Measurements from ENCODE around the gene OGDH.
"Not testable (repeated sequence)": the region's sequence is repeated elsewhere in the genome, so short reads cannot be mapped to it uniquely, and the experiment has no call there.

OGDH gene

DNA sequence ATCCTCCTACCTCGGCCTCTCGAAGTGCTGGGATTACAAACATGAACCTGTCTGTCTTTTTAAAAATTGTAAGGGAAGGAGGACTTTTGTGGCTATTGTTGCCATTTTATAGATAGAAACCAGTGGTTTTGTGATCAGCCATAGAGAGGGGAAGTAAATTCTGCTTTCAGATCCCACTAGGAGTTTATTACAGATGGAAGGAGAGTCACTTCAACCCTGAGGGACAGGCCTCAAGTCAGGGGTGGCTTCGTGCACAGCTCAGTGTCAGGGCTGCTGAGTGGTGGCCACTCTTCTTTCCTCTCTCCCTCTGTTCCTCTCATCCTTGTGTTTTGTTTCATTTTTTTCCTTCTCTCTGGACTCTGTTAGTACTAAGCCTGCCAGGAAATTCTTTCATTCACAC, 60.8 kb downstream of the OGDH start:
- no peak for DNase-seq (ENCODE audit: low read depth)

DNA sequence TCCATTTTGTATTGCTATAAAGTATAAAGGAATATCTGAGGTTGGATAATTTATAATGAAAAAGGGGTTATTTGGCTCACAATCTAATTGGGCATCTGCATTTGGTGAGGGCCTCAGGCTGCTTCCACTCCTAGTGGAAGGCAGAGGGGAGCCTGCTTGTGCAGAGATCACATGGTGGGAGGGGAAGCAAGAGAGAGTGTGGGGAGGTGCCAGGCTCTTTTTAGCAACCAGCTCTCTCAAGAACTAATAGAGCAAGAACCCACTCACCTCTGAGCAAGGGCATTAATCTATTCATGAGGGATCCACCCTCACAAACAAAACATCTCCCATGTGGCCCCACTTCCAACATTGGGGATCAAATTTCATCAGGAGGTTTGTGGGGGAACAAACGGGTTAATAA, 64.6 kb downstream of the OGDH start:
- no peak for DNase-seq (ENCODE audit: low read depth)

DNA sequence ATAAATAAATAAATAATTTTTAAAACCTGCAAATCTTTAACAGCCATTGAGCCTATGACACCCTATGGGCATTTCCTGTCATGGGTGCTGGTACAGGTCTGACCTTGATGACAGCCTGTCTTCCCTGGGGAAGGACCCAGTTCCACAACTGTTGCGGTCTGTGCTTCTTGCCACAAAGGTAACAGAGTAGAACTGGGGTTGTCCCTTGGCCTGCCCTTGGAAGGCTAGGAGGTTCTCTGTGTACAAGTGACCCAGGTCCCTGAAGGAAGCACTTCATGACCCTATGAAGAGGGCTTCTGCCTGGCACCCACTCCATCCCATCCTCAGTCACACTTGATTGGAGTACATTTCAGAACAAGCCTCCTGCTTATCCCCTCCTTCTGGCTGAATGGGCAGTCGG, 66.9 kb downstream of the OGDH start:
- no peak for DNase-seq (ENCODE audit: low read depth)

DNA sequence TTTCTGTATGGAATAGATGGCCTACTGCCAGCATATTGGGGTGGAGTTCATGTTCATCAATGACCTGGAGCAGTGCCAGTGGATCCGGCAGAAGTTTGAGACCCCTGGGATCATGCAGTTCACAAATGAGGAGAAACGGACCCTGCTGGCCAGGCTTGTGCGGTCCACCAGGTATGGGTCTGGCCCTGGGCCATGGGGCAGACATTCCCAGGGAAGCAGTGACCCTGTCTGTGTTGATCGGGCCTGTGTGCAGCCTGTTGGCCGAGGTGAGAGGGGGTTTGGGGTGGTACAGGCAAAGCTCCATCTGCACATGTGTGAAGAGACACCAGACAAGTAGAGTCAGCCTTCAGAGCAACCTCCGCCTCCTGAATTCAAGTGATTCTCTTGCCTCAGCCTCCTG, 67.3 kb downstream of the OGDH start:
- DNase-seq (ENCODE audit: low read depth), result no peak

DNA sequence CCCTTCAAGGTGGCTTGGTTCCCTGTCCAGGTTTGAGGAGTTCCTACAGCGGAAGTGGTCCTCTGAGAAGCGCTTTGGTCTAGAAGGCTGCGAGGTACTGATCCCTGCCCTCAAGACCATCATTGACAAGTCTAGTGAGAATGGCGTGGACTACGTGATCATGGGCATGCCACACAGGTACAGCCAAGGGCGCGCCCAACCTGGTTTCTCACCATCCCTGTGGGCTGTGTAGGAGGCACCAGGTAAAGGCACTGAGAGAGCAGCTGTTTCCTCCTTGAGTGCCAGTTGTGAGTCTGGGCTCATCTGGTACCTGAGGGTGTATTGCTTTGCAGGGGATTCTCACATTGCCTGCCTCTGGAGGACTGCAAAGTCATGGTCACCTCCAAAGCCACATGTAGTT, 68.0 kb downstream of the OGDH start:
- no peak for DNase-seq (ENCODE audit: low read depth)

DNA sequence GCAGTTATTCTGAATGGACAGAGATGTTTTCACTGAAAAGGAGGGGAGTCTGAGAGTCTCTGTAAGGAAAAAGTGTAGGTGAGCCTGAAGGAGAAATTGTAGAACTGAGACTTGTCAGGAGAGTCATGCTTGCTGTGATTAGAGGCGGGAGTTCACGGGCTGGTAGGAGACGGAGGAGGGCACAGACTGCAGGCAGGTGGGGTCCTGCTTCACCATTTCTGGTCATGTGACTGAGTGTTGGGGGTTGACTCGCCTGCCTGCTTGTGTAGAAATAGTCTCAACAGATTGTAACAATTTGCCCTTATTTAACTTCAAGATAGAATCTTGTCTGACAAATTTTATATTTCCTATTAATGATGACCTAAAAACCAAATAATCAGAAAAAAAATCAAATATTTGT, 70.3 kb downstream of the OGDH start:
- DNase-seq (ENCODE audit: low read depth), result no peak

DNA sequence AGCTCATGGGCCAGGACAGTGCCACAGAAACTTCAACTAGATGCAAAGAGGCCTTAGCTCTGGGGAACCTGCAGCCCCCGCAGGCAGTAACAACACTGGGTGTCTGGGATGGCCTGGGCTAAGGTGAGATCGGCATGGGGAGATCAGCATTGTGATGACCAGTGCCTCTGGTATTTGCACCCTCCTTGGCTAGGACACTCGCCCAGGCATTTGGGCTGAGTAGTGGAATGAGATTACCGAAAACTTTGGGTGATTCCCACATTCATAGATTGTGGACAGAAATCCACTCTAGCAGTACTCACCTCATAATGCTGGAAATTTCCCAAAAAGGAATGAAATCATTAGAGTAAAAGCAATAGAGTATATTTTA, 71.7 kb downstream of the OGDH start:
- DNase-seq (ENCODE audit: low read depth), result no peak

DNA sequence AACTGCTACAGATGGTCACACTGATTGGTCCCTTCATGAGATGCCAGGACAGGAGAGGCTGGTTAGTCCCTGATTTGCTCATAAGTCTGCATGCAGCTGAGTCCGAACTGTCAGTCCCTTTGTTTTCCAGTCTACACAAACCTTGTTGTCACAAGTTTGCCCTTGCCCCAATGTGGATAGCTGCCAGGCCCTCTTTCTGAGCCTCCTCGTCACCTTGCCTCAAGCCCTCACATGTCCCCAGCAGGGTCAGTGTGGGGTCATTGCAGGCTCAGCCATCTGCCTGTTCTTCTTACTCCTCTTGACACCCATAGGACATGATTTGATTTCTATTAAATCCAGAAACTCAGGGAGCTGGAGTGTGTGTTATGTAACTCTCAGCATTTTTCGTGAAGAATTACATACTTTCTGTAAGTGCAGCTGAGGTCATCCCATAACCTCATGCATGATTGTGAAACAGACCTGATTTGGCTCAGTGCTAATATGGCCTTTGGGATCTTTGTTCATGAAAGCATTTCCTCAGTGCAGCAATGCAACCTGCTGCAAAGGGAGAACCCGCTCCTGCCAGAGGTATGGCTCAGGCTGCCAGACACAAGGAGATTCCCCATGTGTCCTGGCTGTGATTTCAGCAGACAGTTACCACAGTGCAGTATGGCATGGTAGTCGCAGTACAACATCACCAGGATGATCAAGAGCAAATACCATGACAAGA, 72.2 kb downstream of the OGDH start:
- no peak for DNase-seq (ENCODE audit: low read depth)

DNA sequence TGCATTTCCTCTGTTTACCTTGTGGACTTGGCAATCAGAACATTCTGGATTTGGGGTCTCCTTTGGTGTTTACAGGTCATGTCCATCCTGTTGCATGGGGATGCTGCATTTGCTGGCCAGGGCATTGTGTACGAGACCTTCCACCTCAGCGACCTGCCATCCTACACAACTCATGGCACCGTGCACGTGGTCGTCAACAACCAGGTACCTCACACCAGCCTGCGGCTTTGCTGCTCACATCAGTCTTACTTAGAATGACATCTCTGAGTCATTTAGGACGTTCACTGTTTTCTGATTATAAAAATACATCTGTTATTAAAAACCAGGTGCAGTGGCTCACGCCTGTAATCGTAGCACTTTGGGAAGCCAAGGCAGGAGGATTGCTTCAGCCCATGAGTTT, 75.2 kb downstream of the OGDH start:
- DNase-seq (ENCODE audit: low read depth), result no peak

DNA sequence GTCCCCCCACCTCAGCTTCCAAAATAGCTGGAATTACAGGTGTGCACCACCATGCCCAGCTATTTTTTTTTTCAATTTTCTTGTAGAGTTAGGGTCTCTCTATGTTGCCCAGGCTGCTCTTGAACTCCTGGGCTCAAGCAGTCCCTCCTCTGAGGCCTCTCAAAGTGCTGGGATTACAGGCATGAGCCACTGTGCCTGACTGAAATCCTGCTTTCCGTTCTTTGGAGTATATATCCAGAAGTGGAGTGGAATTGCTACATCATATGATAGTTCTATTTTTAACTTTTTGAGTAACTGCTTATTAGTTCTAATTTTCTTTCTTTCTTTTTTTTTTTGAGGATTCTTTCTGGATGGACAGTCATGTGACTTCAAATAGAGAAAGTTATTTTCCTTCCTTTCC, 79.3 kb downstream of the OGDH start:
- DNase-seq (ENCODE audit: low read depth), result no peak

DNA sequence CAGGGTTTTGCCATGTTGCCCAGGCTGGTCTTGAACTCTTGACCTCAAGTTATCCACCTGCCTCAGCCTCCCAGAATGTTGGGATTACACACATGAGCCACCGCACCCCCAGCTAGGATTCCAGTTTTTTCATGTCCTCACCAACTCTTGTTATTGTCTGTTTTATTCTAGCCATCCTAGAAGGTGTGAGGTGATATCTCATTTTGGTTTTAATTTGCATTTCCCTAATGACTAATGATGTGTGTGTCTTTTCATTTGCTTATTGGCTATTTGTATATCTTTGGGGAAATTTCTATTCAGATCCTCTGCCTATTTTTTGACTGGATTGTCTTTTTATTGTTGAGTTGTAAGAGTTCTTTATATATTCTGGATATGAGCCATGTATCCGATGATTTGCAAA, 83.0 kb downstream of the OGDH start:
- DNase-seq (ENCODE audit: low read depth), result no peak

DNA sequence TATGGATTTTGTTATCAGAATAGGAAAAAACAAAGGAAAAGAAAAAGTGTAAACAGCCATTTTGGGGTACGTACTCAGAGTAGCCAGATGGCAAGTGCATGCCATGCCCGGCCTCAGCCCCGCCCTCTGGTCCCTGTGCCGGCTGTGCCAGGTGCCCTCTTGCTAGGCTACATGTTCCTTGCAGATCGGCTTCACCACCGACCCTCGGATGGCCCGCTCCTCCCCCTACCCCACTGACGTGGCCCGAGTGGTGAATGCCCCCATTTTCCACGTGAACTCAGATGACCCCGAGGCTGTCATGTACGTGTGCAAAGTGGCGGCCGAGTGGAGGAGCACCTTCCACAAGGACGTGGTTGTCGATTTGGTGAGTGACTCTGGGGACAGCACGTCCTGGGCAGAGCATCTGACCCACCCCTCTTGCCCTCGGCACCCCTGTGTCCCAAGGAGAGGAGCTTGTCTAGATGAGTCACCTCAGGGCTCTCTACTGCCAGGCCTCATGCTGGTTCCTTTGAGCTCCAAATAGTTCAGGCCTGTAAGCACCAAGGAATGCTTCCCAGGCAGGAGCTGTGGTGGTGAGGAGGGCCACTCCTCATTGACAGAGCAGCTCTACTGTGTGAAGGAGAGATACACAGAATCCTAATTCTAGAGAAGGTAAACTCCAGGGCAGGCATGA, 87.3 kb downstream of the OGDH start:
- DNase-seq (ENCODE audit: low read depth), result no peak

DNA sequence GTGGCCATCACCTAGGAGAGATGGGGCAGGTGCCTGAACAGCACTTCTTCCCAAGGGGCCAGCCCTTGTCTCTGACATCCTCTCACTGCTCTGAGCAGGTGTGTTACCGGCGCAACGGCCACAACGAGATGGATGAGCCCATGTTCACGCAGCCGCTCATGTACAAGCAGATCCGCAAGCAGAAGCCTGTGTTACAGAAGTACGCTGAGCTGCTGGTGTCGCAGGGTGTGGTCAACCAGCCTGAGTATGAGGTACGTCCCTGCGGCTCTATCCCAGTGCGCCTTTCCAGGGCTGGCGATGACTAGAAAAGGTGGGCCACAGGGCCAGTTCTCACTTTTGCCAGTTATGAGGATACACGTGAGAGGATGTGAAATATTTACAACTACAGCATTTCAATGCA, 87.9 kb downstream of the OGDH start:
- DNase-seq (ENCODE audit: low read depth), result no peak

DNA sequence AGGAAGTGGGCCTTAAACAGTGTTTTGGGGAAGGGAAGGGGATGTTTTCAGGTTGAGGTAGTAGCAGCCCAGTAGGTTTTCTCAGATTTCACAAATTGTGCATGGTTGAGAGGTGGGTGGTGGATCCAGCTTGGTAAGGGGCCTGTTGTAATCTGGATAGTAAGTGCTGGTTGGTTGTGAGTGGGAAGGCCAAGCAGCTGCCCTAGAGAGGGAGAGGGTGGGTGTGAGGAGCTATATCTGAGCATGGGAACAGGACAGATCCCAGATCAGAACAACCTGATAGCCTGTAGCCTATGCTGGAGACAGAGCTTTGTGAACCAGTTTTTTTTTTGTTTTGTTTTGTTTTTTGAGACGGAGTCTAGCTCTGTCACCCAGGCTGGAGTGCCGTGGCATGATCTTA, 88.3 kb downstream of the OGDH start:
- no peak for DNase-seq (ENCODE audit: low read depth)

DNA sequence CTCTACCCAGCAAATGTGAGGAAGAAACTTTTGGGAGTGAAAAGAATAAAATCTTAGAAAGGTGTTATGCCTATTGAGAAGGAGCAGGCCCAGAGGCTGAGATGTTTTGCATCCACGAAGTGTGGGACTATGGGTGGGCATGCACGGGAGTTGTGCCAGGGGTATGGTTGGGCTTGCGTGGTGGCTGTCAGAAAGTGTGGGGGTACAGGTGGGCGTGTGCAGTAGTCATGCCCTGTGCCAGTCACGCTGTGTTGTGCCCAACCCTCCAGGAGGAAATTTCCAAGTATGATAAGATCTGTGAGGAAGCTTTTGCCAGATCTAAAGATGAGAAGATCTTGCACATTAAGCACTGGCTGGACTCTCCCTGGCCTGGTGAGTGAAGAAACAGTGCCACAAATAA, 89.3 kb downstream of the OGDH start:
- DNase-seq (ENCODE audit: low read depth), result no peak

DNA sequence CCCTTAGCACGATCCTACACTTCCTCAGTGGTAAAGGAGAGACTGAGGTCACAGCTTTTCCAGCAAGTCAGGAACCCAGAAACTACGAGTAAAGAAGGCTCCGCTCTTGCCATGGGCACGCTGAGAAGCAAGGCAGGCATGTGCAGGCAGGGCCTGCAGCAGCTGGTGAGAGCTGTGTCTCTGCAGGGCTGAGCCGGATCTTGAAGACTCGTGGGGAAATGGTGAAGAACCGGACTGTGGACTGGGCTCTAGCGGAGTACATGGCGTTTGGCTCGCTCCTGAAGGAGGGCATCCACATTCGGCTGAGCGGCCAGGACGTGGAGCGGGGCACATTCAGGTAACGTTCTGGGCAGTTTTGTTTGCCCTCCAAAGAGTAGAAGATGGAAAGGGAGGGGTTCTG, 90.3 kb downstream of the OGDH start:
- no peak for DNase-seq (ENCODE audit: low read depth)

DNA sequence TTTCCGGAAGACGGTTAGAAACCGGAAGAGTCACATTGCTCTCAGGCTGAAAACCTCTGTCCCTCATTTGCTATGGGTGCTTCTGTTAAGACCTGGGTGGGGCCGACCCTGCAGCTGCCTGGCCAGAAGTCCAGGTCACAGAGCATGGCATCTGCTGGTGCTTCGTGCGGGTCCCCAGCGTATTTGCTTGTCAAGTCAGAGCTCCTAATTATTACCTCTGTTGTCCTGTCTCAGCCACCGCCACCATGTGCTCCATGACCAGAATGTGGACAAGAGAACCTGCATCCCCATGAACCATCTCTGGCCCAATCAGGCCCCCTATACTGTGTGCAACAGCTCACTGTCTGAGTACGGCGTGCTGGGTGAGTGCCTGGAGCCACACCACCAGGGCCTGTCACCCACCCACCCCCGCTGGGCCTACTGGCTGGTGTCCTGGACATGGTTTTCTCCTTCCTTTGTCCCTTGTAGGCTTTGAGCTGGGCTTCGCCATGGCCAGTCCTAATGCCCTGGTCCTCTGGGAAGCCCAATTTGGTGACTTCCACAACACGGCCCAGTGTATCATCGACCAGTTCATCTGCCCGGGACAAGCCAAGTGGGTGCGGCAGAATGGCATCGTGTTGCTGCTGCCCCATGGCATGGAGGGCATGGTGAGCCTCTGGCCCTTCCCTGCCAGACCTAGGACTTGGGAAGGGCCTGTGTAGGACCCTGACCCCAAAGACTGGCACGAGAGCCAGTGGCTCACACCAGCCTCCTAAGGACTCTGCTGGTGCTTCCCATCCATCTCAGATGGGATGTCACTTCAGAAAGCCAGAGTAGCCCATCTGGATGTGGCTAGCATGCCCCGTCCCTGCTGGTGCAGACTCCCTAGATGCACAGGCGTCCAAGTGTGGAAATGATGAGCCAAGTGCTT, 91.0 kb downstream of the OGDH start:
- DNase-seq (ENCODE audit: low read depth), result no peak

DNA sequence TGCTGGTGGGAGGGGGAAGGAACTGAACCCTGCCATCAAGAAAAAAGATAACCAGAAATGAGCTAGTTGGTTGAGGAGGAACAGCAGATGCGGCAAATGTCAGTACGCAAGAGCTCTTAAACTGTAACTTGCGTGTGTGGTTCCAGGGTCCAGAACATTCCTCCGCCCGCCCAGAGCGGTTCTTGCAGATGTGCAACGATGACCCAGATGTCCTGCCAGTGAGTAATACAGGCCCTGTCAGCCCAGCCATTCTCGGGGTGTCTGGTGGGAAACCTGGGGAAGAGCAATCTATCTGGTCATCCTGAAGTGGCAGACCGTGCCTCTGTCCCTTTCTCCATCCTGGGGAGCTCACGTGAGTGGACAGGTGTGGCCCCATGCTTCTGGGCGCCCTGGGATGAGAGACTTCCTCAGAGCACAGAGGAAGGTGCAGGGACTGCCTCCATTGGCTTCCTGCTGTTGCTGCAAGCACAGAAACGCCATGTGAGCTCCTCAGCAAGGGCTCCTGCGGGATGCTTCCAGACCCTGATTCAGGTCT, 91.7 kb downstream of the OGDH start:
- DNase-seq (ENCODE audit: low read depth), result no peak

DNA sequence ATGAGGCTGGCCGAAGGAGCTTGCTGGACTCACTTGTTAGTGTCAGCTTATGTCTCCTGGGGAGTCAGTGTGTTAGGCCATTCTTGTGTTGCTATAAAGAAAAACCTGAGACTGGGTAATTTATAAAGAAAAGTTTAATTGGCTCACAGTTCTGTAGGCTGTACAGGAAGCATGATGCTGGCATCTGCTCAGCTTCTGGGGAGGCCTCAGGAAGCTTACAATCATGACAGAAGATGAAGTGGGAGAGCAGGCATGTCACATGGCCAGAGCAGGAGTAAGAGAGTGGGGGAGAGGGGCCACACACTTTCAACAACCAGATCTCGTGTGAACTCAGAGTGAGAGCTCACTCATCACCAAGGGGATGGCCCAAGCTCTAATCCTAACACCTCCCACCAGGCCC, 93.2 kb downstream of the OGDH start:
- not testable (repeated sequence) for DNase-seq (ENCODE audit: low read depth)

DNA sequence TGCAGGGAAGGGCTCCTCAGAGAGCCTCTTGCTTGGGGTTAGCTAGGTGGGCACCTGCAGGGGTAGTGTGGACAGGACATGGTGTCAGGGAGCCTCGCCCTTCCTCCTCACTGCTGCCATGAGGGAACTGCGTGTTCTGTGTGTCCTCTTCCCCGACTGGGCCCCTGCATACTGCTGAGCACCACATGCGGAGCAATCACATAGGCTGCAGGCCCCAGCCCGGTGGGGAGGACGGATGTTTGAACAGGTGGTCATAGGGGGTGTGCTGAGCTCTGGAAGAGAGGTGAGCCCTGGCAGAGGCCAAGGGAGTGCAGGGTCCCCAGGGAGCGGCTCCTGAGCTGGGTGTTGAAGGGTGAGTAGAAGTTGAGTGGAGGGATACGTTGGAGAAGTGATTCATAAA, 93.9 kb downstream of the OGDH start:
- no peak for DNase-seq (ENCODE audit: low read depth)

DNA sequence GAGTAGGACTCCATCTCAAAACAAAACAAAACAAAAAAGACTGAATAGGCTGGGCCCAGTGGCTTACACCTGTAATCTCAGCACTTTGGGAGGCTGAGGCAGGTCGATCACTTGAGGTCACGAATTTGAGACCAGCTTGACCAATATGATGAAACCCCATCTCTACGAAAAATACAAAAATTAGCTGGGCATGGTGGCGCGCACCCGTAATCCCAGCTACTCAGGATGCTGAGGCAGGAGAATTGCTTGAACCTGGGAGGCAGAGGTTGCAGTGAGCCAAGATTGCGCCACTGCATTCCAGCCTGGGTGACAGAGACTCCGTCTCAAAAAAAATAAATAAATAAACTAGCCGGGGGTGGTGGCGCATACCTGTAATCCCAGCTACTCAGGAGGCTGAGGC, 97.0 kb downstream of the OGDH start:
- DNase-seq (ENCODE audit: low read depth), result not testable (repeated sequence)

DNA sequence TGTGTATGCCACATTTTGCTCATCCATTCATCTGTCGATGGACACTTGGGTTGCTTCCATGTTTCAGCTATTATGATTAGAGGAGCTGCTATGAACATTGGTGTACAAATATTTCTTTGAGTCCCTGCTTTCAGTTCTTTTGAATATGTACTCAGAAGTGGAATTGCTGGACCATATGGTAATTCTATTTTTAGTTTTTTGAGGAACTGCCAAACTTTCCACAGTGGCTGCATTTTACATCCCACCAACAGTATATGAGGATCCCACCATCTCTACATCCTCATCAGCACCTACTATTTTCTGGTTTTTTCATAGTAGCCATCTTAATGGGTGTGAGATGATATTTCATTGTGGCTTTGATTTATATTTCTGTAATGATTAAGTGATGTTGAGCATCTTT, 97.5 kb downstream of the OGDH start:
- no peak for DNase-seq (ENCODE audit: low read depth)

DNA sequence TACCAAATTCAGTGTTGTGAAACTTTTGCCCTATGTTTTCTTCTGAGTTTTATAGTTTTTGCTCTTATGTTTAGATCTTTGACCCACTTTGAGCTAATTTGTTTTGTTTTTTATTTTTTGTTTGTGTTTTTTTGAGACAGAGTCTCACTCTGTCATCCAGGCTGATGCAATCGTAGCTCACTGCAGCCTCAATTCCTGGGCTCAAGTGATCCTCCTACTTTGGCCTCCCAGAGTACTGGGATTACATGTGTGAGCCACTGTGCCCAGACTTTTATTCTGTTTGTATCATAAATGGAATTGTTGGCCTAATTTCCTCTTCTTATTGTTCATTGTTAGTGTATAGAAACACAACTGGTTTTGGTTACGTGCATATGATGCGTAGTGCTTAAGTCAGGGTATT, 99.0 kb downstream of the OGDH start:
- DNase-seq (ENCODE audit: low read depth), result no peak

Data from stimulated activated CD8-positive, alpha-beta memory T cell treated with anti-CD3 and anti-CD28 coated beads, Interleukin-15, amount 100 ng/mL, for 24 hours (primary cell).